Astrocyte of the hippocampus (primary cell): ENCODE measurements around the gene TUBGCP6.

Experiments
- DNase-seq: peaks from one replicate; pipeline ENCODE4 v3.0.0; 2011; ENCODE audit warnings: low read depth, low spot score

The TUBGCP6 gene

DNA sequence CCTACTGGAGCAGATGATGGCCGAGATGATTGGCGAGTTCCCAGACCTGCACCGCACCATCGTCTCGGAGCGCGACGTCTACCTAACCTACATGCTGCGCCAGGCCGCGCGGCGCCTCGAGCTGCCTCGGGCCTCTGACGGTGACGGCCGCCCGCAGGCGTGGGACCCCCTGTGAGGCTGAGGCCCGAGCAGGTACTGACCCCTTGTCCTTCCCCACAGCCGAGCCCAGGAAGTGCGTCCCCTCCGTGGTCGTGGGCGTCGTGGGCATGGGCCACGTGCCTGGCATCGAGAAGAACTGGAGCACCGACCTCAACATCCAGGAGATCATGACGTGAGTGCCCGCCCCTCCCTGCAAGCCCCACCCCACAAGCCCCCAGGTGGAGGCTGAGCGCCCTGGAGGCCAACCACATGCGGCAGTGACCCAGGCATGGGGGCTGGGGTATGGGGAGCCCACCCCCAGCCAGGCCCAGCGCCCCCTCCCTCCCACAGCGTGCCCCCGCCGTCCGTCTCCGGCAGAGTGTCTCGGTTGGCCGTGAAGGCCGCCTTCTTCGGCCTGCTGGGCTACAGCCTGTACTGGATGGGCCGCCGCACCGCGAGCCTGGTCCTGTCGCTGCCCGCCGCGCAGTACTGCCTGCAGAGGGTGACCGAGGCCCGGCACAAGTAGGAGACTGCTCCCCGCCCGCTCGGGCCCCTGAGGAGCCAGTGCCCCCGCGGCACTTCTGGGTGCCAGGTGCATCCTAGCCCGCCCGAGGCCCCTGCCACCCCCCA is 46.8 kb downstream of the TUBGCP6 start:
- DNase-seq = no peak

DNA sequence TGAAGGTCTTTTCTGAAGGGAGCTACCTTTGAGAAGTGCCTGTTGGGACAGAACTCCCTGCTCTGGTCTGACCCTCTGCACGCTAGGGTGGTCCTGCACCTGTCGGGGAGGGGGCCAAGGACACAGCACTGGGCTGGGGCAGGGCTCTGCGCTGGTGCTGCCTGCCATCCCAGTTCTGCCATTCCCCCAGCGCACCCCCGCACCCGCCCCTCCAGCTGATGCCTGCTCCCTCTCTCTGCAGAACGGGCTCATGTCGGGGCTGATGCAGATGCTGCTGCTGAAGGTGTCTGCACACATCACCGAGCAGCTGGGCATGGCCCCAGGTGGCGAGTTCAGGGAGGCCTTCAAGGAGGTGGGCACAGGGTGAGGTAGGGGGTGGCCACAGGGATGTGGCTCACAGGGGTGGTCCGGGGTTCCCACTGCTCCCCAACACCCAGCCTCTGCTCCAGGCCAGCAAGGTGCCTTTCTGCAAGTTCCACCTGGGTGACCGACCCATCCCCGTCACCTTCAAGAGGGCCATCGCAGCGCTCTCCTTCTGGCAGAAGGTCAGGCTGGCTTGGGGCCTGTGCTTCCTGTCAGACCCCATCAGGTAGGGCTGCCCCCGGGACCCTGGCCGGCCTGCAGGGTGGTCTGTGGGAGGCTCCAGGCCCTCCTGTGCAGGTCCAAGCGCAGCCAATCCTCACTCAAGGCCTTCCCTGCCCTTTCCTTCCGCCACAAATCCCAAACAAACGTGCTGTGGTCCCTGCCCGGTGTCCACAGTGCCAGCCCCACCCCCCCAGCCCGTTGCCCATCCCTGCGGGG is 47.6 kb downstream of the TUBGCP6 start:
- DNase-seq = no peak

DNA sequence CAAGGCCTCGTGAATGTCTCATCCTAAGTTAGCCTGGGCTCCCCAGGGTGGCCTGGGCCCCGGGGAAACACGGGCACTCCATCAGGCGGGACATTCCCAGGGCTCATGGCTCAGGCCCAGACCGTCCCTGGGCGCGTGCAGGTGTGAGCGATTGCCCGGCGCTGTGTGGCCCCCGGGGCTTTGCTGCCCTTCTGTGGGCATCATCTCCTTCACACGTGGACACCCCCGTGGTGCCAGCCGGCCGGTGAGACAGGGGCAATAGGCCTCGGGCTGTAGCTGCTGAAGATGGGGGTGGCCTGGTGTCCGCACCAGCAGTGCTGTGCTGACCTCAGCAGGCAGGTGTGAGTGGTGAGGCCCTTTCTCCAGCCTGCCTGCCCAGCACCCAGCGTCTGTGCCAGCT is 48.6 kb downstream of the TUBGCP6 start:
- DNase-seq = no peak

DNA sequence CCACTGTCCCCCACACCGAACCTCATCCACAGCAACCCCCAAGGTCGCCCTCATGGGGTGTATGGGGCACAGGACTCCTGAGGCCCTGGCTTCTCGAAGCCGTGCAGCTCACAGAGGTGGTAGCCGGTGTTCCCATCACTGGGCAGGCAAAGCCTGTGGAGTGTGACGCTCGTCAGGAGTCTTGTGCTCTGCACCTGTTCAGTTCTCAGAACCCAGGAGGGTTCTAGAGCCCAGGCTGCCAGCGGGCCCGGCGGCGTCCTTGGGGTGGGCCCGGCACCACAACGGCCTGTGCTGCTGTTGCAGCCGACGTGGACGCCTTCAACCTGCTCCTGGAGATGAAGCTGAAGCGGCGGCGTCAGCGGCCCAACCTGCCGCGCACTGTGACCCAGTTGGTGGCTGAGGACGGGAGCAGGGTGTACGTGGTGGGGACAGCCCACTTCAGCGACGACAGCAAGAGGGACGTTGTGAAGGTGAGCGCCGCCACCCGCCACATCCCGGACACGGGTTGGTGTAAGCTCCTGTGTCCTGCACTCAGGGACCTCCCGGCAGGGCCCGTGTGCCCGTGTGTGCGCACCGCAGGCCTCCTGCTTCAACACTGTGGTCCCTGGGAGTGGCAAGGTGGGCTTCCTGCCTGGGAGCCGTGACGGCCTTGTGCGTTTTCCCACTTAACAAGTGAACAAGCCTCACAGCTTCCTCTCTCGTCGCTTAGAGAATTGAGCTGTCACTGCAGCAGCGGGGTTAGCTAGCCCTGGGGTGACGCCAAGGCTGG is 50.6 kb downstream of the TUBGCP6 start:
- DNase-seq = no peak

DNA sequence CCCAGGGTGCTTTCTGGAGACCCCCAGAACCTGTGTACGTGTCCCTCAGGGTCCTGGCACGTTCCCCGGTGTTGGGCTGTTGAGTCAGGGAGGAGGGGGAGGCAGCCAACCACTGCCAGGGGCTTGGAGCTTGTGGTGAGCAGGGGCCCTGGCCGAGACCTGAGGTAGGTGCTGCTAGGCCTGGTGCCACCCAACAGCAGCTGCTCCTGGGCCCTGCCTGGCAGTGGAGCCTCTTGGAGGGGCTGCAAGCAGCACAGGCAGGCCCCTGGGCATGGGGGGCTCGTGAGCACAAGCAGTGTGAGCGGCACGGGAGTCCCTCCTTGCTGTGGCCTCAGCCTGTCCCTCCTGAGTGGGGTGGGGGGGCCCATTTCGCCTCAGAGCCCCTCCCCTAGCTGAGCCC is 51.2 kb downstream of the TUBGCP6 start:
- DNase-seq = no peak

DNA sequence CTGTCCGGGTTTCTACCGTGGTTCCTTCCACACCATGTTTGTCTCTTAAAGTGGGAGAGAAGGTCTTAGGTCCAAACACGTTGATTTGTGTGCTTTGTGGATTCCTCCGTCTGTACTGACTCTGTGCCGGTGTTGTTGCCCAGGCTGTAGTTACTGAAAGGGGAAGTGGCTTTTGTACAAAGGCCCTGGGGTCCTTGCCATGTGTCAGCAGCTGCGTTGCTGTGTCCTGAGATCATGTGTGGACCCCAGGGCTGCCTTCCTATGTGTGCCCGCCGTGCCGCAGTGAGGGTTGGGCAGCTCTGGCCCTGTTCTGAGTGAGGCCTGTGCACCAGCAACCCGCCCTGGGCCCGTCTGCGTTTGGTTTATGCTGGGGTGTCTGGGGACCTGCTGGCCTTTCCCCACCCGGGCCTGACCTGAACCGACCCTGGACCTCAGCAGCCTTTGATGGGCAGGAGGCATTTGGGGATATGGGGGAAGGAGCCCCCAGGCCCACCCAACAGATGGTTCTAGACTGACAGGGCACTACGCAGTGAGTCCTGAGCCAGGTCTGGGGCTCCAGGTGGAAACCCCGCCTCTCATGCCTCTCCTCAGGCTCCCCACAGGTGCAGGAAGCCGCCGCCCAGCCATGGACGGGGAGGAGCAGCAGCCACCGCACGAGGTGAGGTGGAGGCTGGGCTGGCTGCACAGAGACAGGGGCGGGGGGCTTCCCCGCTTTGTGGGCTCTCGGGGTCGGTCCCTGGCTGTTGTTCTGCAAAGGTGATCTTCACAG is 52.2 kb downstream of the TUBGCP6 start:
- DNase-seq = no peak

DNA sequence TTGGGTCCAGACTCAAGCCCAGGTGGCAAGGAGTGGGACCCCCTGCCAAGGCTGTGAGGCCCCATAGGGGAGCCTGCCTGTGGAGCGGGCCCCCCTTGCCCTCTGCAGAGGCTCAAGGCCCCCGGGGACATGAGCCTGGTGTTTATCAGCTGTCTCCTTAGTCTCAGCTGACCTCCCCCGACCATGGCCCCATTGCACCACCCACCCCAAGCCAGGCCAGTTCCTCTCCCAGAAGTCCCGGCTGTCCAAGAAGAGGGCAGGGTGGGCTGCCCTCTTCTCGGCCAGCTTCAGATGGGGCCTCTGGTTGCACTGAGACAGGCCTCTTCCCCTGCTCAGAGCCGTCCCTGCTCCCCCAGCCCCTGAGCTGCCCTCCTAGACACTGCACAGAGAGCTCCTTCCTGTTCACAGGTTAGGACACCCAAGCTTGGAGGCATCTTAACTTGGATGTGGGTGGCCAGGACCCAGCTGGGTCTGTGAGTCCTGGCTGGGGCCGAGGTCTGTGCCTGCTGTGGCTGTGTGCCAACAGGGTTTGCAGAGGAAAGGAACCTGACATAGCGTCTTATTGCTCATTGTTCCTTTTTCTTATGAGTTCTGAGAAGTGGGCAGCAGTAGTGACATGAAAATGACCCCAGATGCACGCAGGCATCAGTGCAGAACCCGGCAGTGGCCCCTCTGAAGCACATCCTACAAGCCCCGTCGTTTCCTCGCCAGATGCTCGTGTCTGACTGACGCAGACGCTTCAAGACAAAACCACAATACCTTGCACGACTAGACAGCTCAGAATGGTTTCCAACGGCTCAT is 53.7 kb downstream of the TUBGCP6 start:
- DNase-seq = no peak

DNA sequence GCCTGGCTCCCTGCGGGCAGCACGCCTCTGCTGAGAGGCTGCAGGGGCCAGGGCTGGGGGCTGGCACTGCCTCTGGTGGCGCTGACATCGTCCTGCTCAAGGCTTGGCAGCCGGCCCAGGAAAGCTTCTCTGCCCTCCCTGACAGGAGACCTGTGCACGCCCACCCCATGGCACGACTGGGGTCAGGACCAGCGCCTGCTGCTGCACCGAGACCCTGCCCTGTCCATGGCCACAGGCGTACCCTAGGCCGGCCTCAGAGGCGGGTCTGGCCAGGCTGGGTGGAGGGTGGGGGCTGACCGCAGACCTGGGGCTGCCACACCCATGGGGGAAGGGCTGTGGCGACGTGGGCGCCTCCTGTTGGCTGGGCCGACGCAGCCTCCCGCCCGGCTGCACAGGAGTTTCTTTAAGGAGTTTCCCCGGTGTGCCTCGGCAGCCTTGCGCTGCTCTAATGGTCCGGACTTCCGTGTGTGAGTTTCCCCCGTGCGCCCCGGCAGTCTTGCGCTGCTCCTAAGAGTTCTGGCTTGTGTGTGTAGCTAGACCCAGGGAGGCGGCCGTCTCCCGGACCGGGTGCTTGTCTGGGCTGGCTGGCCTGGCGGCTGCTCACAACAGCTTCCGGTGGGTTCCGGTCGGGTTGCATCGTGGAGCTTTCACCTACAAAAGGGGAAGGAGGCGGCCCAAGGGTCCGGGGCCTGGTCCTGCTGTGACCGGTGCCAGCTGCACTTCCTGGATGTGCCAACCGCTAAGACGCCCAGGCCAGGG is 54.5 kb downstream of the TUBGCP6 start:
- DNase-seq = peak; percentile 79

DNA sequence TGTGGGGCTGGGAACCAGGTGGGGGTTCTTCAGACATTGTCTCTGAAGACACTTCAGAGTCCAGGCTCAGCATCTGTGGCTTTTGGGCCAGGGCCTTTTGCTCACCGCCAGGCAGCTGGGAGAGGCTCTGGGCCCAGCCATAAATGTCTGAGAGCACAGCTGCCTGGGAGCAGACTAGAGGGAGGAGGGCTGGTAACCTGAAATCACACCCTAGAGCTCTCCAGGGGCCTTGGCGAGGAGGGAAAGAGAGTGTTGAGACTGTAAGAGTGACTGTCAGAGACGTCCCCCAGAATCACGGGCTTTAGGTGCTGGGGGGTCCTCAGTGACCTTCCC is 55.0 kb downstream of the TUBGCP6 start:
- no peak for DNase-seq

DNA sequence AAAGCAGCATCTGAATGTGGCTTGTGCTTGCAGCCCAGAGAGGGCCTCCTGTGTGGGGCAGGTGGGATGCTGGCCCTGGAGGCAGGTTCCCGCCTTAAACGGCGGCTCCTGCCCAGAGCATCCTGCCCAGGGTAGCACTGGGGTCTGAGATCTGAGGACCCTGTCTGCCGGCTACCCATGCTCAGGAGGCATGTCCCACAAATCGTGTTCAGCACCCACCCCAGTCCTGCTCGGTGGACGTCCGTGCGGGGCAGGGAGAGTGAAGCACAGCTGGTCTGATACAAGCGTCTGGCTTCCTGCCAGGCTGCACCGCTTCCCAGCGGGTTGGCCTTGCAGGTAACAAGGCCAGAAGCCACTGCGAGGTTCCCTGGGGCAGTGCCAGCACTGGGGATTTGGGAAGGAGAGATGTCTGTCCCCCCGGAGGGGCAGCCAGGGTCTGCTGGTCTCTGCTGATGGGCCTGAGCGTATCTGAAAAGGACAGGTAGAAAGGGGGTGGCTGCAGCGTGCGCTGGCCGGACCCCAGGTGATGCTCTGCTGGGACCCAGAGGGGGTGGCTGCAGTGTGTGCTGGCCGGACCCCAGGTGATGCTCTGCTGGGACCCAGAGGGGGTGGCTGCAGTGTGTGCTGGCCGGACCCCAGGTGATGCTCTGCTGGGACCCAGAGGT is 55.5 kb downstream of the TUBGCP6 start:
- DNase-seq = no peak

DNA sequence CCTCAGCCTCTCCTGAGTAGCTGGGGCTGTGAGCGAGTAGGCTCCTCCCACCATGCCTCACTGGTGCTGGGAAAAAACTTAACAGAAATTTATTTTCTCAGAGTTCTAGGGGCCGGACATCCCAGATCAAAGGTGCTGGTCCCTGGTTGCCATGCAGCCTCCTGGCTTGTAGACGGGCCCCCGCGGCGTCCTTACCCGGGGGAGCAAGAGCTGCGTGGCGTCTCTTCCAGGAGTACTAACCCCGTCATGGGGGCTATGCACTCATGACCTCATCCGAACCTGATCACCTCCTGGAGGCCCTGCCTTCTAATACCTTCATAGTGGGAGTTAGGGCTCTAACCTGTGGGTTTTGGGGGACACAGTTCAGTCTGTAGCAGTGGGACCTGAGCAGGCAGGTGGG is 56.5 kb downstream of the TUBGCP6 start:
- DNase-seq = no peak

DNA sequence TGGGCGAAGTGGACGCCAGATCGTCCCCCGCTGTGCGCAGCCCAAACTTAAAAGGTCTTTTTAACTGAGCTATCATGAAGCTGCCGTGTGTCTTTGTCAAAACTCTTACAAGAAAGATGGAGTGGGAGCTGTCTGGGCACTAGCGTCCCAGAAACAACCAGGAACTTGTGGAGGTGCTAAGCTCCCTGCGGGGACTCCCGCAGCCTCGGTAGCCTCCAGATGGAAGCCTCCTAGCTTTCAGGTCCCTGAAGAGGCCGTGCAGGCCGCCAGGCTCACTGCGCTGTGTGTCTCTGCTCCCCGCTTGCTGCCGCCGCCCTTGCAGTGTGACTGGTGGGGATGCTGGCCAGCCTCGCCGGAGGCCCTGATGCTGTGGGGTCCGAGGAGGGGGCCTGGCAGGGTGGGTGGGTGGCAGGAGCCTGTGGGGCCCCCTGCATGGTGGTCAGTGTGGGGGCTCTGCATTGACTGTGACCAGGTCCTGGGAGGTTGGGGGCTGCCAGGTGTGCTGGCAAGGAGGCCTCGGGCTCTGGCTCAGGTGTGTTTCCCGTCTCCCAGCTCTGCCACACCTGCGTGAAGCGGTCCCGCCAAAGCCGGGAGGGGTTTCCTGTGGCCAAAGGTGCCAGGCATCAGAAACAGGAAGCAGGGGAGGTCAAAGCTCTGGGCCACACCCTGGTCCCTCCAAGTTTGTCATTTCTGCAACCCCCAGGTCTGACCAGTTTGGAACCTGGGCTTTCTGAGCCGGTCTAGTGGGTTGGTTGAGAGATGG is 57.9 kb downstream of the TUBGCP6 start:
- peak; percentile 50 for DNase-seq

DNA sequence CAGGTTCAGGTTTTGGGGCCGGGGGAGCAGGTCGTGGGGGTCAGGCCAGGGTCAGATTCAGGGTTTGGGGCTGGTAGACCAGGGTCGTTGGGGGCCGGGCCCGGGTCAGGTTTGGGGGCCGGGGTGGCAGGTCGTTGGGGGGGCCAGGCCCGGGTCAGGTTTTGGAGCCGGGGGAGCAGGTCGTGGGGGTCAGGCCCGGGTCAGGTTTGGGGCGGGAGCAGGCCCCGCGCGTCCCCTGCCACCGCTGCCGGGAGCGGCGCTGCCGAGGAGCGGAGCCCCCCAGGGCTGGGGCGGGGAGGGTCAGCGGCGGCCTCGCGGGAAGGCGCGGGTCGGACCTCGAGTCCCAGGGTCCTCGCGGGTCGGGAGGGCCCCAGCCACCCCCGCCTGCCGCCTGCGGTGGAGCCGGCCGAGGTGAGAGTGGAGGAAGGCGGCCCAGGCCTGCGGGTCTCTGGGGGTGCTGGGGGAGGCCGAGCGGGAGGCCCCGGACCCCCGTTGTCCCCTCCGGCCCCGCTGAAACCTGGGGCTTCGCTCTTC is 58.6 kb downstream of the TUBGCP6 start:
- no peak for DNase-seq

DNA sequence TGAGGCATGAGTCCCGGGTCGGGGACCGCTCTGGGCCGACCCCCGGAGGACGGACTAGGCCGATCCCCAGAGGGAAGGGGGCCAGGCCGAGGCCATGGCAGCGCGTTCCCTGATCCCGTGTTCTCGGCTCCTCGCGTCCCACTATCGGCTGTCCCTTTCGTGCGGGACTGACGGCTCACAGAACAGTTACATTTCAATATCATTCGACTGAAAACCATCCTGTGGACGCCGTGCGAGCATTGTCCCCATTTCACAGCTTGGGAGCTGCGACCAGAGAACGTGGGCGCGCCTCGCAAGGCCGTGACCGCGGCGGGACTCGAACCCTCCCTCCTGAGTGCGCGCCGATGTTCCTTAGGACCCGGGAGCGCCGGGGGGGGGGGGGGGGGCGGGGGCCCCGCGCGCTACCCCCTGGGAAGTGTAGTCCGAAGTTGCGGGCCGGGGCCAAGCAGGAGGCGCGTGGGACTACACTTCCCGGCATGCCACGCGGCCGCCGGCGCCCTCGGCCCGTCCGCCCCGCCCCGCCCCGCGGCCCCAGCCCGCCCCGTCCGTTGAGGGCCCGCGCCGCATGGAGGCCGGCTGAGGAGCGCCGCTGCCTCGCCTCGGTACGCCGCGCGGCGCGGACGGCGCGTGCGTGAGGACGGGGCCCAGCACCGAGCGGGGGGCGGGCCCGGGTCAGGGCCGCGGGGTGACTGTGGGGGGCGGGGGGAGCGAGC is 59.3 kb downstream of the TUBGCP6 start, which contains the start of gene TRABD:
TSS of gene TRABD (plus strand) at position 539 of the 713 bp plus-strand sequence. CDS start 7,148 bp downstream, outside the sequence.
- DNase-seq = peak; percentile 96

DNA sequence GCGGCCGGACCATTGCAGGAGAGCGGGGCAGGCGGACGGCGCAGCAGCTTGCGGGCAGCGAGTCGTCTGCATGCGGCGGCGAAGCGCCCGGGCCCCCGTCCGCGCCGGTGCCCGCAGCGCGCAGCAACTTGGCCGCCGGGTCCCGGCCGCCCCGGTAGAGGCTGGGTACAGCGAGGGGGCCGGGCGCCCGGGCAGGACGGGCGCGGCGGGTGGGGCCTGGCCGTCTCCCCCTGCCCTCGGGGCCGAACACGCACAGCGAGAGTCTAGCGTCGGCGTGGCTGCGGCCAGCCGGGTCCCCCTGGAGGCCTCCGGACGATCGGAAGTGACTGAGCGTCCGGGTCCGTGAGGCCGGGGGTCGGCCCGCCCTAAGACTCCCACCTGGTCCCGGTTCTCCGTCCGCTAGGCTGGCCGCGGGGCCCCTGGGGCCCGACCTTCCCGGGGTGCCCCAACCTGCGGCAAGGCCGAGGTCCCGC is 59.9 kb downstream of the TUBGCP6 start:
- DNase-seq = no peak

DNA sequence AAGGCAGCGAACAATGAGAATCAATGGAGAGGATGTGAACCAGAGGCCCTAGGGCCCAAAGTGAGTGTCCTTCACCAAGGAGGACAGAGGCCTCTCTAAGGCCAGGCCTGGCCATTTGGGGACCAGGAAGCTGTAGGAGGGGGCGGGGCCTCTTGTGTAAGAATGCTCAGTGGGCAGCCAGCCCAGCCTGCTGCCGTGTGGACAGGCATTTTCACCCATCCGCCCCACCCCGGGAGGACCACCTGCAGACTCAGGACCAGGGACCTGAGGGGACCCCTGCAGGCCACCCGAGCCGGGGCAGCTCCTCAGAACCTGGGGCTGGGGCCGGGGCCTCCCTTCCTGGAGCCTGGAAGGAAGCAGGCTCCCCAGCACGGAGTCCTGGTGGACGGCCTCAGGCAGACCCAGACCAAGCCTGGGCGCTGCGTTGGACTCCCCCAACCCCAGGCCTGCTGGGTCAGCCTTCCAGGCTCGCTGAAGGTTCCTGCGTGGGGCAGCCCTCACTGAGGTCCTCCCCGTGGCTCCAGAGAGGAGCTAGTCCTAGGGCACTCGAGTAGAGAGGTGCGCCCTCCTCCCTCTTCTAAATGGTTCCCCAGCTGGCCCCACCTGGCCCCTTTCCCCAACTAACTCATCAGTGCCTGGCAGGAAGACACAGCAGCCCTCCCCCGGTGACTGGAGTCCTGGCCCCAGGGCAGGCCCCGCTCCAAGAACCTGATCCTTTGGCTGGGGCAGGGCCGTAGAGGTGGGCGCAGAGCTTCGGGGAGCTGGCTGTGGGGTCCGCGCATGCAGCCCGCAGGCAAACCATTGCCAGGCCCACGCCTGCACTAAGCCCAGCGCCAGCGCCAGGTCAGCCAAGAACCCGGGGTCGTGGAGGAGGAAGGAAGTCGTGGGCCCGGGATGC is 60.6 kb downstream of the TUBGCP6 start:
- DNase-seq = peak; percentile 79
